GM23338 (cell line): ENCODE results near the gene DRG2.

ENCODE experiments used
- CREB1 ChIP-seq: fragments of 250-450 bp; sonication (Bioruptor Pico); IDR thresholded peaks from 2 replicates; pipeline ENCODE4 v1.5.0; 2020; ENCODE audit warnings: low read depth, mild to moderate bottlenecking, moderate library complexity
- EZH2 ChIP-seq: fragments of 200-600 bp; sonication (generic); IDR thresholded peaks from one replicate; pipeline ENCODE4 v1.8.0; 2017; ENCODE audit warnings: antibody characterized with exemption, mild to moderate bottlenecking, low read depth; ENCODE audit not compliant: unreplicated experiment
- JUNB ChIP-seq: IDR thresholded peaks from one replicate; pipeline ENCODE4 v1.6.1; 2016; ENCODE audit warnings: antibody characterized with exemption; ENCODE audit not compliant: unreplicated experiment
- POLR2AphosphoS5 ChIP-seq: IDR thresholded peaks from 2 replicates; pipeline ENCODE4 v1.6.1; 2016; ENCODE audit warnings: antibody characterized with exemption, low read depth
- ZNF114 ChIP-seq: fragments of 250-450 bp; sonication (Bioruptor Pico); IDR thresholded peaks from 2 replicates; pipeline ENCODE4 v1.5.0; 2020; ENCODE audit warnings: mild to moderate bottlenecking, moderate library complexity
- TF ChIP-seq, protein P1 (sequence below), 2 experiments: fragments of 200-600 bp in 1 of 2; sonication (generic) in 1 of 2; conservative IDR thresholded peaks; 2 replicates each; pipeline versions ENCODE4 v1.5.1 to v1.6.1; 2016 to 2017; ENCODE audit warnings: antibody characterized with exemption in 2 of 2, low read depth in 2 of 2, mild to moderate bottlenecking in 2 of 2, moderate library complexity in 1 of 2
- TF ChIP-seq, protein P2 (sequence below): IDR thresholded peaks from one replicate; pipeline ENCODE4 v1.6.1; 2018; ENCODE audit warnings: antibody characterized with exemption; ENCODE audit not compliant: unreplicated experiment

DNA sequence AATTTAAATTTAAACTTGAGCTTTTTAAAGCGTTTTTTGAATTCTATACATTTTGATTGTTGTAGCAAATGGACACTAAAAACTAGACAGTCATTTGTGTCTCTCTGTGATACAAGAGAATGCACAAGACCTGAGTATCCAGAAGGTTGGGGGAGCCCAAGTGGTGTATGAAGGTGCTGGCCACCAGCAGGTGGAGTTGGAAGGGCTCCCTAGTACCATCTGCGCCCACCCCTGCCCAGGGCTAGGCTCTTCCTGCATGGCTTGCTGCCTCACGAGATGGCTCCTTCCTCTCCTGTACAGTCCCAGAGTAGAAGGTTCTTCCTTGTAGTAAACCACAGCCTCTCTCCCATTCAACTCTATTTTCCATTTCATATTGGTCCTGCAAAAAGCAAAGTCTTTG is 31.5 kb upstream of the DRG2 start:
- TF ChIP-seq, protein P1, sequence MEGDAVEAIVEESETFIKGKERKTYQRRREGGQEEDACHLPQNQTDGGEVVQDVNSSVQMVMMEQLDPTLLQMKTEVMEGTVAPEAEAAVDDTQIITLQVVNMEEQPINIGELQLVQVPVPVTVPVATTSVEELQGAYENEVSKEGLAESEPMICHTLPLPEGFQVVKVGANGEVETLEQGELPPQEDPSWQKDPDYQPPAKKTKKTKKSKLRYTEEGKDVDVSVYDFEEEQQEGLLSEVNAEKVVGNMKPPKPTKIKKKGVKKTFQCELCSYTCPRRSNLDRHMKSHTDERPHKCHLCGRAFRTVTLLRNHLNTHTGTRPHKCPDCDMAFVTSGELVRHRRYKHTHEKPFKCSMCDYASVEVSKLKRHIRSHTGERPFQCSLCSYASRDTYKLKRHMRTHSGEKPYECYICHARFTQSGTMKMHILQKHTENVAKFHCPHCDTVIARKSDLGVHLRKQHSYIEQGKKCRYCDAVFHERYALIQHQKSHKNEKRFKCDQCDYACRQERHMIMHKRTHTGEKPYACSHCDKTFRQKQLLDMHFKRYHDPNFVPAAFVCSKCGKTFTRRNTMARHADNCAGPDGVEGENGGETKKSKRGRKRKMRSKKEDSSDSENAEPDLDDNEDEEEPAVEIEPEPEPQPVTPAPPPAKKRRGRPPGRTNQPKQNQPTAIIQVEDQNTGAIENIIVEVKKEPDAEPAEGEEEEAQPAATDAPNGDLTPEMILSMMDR (conservative IDR thresholded peaks at IDR 0.05; ENCODE audit: low read depth in 2 of 2), result no peak
- TF ChIP-seq, protein P2, sequence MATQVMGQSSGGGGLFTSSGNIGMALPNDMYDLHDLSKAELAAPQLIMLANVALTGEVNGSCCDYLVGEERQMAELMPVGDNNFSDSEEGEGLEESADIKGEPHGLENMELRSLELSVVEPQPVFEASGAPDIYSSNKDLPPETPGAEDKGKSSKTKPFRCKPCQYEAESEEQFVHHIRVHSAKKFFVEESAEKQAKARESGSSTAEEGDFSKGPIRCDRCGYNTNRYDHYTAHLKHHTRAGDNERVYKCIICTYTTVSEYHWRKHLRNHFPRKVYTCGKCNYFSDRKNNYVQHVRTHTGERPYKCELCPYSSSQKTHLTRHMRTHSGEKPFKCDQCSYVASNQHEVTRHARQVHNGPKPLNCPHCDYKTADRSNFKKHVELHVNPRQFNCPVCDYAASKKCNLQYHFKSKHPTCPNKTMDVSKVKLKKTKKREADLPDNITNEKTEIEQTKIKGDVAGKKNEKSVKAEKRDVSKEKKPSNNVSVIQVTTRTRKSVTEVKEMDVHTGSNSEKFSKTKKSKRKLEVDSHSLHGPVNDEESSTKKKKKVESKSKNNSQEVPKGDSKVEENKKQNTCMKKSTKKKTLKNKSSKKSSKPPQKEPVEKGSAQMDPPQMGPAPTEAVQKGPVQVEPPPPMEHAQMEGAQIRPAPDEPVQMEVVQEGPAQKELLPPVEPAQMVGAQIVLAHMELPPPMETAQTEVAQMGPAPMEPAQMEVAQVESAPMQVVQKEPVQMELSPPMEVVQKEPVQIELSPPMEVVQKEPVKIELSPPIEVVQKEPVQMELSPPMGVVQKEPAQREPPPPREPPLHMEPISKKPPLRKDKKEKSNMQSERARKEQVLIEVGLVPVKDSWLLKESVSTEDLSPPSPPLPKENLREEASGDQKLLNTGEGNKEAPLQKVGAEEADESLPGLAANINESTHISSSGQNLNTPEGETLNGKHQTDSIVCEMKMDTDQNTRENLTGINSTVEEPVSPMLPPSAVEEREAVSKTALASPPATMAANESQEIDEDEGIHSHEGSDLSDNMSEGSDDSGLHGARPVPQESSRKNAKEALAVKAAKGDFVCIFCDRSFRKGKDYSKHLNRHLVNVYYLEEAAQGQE, result no peak
- TF ChIP-seq POLR2AphosphoS5 (no peak), EZH2 (no peak), JUNB (no peak), ZNF114 (CRISPR knock-in tag) (no peak), CREB1 (no peak)
